HL-60 (cell line): Measurements from ENCODE around the gene IRX2.

Source experiments
- DNase-seq, 2 experiments: peaks; one replicate each; pipeline ENCODE4 v3.0.0-alpha.2; 2010 to 2020; ENCODE audit warnings: low read depth in 1 of 2, low spot score in 1 of 2
- H3K27ac ChIP-seq: fragments of 250-450 bp; sonication (Bioruptor Pico); replicated peaks from 2 replicates; pipeline ENCODE4 v1.5.1; 2020; ENCODE audit warnings: mild to moderate bottlenecking, moderate library complexity
- H3K27me3 ChIP-seq: fragments of 250-450 bp; sonication (Bioruptor Pico); 2 replicates; pipeline ENCODE4 v1.5.1; 2021; ENCODE audit warnings: mild to moderate bottlenecking, moderate library complexity; ENCODE audit not compliant: insufficient read depth, poor library complexity, severe bottlenecking
- H3K4me3 ChIP-seq: replicated peaks from 2 replicates; pipeline ENCODE4 v1.5.1; 2011; ENCODE audit warnings: mild to moderate bottlenecking, control low read depth, low read length; ENCODE audit not compliant: insufficient read depth
- GABPA ChIP-seq: IDR thresholded peaks from 2 replicates; pipeline ENCODE4 v1.6.1; 2012; ENCODE audit warnings: low read depth
- POLR2AphosphoS5 ChIP-seq: IDR thresholded peaks from 2 replicates; pipeline ENCODE4 v1.6.1; 2012; ENCODE audit warnings: low read depth
- SPI1 ChIP-seq: IDR thresholded peaks from 2 replicates; pipeline ENCODE4 v1.6.1; 2012; ENCODE audit warnings: low read depth, mild to moderate bottlenecking, borderline replicate concordance
- TF ChIP-seq, protein P1 (sequence below): IDR thresholded peaks from one replicate; pipeline ENCODE4 v1.5.1; 2011; ENCODE audit warnings: low read length, control low read depth, inconsistent platforms; ENCODE audit not compliant: insufficient read depth
- TF ChIP-seq, protein P2 (sequence below): IDR thresholded peaks from 2 replicates; pipeline ENCODE4 v1.6.1; 2012; ENCODE audit warnings: low read depth; ENCODE audit not compliant: insufficient replicate concordance

IRX2 gene

DNA sequence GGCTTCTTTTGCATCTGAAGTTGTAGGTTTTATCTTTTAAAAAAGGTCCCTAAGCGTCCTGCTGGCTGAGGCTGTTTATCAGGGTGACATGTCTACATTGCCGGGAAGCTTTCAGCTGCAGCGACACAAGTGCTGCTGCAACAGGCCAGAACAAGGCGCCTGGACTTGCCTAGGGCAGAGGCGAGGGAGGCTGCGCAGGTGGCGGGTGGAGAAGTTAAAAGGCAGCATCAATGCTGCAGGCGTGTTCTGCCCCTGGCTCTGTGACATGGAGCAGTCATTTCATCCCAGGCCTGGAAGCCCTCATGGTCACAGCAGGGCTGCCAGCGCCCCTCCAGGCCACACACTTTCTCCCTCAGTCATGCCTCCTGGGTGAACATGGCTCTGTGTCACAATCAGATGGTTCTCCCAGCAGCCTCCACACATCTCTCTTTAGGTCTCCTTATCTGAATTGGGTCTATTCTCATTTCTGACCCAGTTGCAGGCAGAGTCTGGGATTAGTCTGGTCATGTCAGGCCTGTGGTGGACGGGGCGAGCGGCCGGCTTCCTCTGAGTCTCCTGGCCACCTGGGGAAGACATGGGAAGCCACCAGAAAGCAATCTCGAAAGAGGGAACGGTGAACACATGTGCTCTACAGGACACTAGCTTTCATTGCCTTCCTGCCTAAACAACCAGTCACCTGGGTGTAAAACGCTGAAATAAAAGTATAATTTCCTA is 41.3 kb downstream of the IRX2 start:
- TF ChIP-seq, protein P1, sequence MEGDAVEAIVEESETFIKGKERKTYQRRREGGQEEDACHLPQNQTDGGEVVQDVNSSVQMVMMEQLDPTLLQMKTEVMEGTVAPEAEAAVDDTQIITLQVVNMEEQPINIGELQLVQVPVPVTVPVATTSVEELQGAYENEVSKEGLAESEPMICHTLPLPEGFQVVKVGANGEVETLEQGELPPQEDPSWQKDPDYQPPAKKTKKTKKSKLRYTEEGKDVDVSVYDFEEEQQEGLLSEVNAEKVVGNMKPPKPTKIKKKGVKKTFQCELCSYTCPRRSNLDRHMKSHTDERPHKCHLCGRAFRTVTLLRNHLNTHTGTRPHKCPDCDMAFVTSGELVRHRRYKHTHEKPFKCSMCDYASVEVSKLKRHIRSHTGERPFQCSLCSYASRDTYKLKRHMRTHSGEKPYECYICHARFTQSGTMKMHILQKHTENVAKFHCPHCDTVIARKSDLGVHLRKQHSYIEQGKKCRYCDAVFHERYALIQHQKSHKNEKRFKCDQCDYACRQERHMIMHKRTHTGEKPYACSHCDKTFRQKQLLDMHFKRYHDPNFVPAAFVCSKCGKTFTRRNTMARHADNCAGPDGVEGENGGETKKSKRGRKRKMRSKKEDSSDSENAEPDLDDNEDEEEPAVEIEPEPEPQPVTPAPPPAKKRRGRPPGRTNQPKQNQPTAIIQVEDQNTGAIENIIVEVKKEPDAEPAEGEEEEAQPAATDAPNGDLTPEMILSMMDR, result no peak
- TF ChIP-seq, protein P2, sequence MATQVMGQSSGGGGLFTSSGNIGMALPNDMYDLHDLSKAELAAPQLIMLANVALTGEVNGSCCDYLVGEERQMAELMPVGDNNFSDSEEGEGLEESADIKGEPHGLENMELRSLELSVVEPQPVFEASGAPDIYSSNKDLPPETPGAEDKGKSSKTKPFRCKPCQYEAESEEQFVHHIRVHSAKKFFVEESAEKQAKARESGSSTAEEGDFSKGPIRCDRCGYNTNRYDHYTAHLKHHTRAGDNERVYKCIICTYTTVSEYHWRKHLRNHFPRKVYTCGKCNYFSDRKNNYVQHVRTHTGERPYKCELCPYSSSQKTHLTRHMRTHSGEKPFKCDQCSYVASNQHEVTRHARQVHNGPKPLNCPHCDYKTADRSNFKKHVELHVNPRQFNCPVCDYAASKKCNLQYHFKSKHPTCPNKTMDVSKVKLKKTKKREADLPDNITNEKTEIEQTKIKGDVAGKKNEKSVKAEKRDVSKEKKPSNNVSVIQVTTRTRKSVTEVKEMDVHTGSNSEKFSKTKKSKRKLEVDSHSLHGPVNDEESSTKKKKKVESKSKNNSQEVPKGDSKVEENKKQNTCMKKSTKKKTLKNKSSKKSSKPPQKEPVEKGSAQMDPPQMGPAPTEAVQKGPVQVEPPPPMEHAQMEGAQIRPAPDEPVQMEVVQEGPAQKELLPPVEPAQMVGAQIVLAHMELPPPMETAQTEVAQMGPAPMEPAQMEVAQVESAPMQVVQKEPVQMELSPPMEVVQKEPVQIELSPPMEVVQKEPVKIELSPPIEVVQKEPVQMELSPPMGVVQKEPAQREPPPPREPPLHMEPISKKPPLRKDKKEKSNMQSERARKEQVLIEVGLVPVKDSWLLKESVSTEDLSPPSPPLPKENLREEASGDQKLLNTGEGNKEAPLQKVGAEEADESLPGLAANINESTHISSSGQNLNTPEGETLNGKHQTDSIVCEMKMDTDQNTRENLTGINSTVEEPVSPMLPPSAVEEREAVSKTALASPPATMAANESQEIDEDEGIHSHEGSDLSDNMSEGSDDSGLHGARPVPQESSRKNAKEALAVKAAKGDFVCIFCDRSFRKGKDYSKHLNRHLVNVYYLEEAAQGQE, result no peak
- TF ChIP-seq GABPA, result no peak
- no peak for TF ChIP-seq SPI1
- no peak for TF ChIP-seq POLR2AphosphoS5
- Histone ChIP-seq H3K27ac (no peak overlapping the region), H3K4me3 (no peak overlapping the region), H3K27me3 (no peaks in the 10 kb centered on the region)
- no peak for DNase-seq

DNA sequence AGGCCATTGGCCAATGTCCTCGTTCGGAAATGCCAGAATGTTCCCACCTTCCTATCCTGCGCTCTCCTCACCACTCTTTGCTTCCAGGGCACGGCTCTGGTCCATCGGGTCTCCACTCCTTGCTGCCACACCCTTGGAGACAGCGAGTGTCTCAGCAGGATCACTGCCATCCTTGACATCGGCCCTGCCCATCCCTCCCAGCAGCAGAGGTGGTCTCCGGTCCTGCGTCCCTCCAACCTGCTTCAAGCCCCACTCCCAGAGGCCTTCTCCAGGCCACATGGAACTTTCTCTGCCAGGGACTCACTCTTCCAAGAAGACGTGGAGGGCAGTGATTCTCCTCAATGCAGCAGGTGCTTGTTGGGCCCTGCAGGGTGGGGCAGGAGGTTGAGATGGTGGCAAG is 42.7 kb downstream of the IRX2 start:
- no peaks in the 10 kb centered on the region for H3K27me3 ChIP-seq
- no peak overlapping the region for H3K4me3 ChIP-seq
- TF ChIP-seq, protein P1, result no peak
- TF ChIP-seq, protein P2, result no peak
- TF ChIP-seq SPI1 (no peak), GABPA (no peak), POLR2AphosphoS5 (no peak)
- no peak for DNase-seq
- H3K27ac ChIP-seq, result no peak overlapping the region

DNA sequence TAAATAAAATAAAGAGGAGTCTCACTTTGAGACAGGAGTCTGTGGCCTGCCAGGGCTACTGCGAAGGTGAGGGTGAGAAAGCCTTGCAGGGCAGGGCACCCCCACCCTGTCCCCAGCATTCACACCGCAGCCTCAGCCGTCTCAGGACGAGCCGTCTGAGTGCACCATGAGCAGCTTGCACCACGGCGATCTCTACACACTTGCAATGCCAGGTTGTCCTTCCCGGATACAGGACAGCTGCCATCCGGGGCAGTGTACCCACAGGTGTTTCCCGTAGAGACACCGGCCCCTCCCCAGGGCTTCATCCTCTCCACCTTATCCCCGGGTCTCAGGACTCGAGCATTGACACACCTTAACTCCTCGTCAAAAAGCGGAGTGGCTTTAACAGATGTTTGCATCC is 43.3 kb downstream of the IRX2 start:
- Histone ChIP-seq H3K27ac (no peak overlapping the region), H3K27me3 (no peaks in the 10 kb centered on the region), H3K4me3 (no peak overlapping the region)
- TF ChIP-seq SPI1 (no peak), POLR2AphosphoS5 (no peak)
- TF ChIP-seq, protein P1, result no peak
- TF ChIP-seq, protein P2, result no peak
- no peak for DNase-seq
